ENCODE results near the gene EIF2S1. TPM values are rescaled to one million over a fixed set of nuclear protein-coding genes. Genes with fewer than 3 reads are reported as not detected.

The EIF2S1 gene
- total RNA-seq, 1 experiment from 2014 or later = 165 TPM

DNA sequence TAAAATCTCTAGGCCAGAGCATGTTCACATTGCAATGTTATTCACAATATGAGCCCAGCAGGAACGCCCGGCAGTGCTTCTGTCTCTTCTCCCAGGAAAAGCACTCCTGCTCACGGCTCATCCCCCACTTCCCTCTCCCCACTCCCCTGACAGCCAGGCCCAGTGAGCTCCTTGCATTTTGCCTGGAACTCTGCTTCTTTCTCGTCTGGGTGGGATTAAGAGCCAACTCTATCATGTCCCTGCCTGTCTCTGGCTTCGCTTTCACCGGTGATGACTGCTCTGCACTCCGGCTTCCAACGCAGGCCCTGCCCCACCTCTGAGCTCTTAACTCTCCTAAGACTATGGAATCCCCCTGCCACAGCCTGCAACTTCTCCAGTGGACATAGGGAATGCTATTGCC lies 49.3 kb downstream of the EIF2S1 start:
- no peak overlapping the region for H2AFZ ChIP-seq (ENCODE audit: low read length)
- no peak overlapping the region for H3T11ph ChIP-seq (ENCODE audit: low read length)
- H3K9ac ChIP-seq (ENCODE audit: extremely low read depth, insufficient read length, low read length) = no peak overlapping the region

More for the DNA sequence above, 49.3 kb downstream of the EIF2S1 start:
- Mint-ChIP-seq H3K9me3 (no peaks in the 10 kb centered on the region), H3K27ac (peak overlapping the region in 1 of 3 experiments; percentile 23; a peak in 1 of 7 replicates), H3K36me3 (ENCODE audit: insufficient read depth in 1 of 3, low read depth in 3 of 3) (no peaks in the 10 kb centered on the region), H3K4me1 (peaks cover 6 to 19% of the 10 kb centered on the region in 2 experiments), H3K27me3 (ENCODE audit: low read depth) (no peaks in the 10 kb centered on the region), H3K4me3 (no peak overlapping the region)
- Histone ChIP-seq H2BK12ac (ENCODE audit: insufficient read length, low read depth, low read length) (no peak overlapping the region), H2BK120ac (ENCODE audit: low read depth, low read length, poor library complexity, severe bottlenecking) (no peak overlapping the region), H3K4me1 (ENCODE audit: insufficient read depth, low read length) (no peaks in the 10 kb centered on the region), H3K23ac (ENCODE audit: insufficient read length, low read depth, low read length) (no peak overlapping the region), H3K14ac (ENCODE audit: insufficient read depth, low read length) (no peak overlapping the region), H3K9me3 (ENCODE audit: control insufficient read depth, low read depth, low read length) (no peaks in the 10 kb centered on the region), H3K4me2 (ENCODE audit: insufficient read depth, insufficient read length, low read length) (no peak overlapping the region), H3K27me3 (ENCODE audit: insufficient read depth, low read length) (no peaks in the 10 kb centered on the region; the same call in 1 of the 2 replicates), H3K56ac (ENCODE audit: insufficient read length, low read depth, low read length) (no peak overlapping the region), H2AK5ac (ENCODE audit: insufficient read length, low read length) (no peak overlapping the region), H4K8ac (replicated peaks; ENCODE audit: insufficient read length, low read depth, low read length) (no peak overlapping the region), H2BK5ac (ENCODE audit: insufficient read length, low read length) (no peak overlapping the region), H3K79me1 (ENCODE audit: insufficient read depth, low read depth, low read length, poor library complexity, severe bottlenecking) (no peaks in the 10 kb centered on the region), H3K23me2 (ENCODE audit: insufficient read length, low read depth, low read length, poor library complexity, severe bottlenecking) (no peaks in the 10 kb centered on the region), H3K79me2 (ENCODE audit: insufficient read depth, low read length) (no peaks in the 10 kb centered on the region), H3K18ac (ENCODE audit: insufficient read length, low read depth, low read length) (no peak overlapping the region), H4K20me1 (ENCODE audit: control insufficient read depth, insufficient read depth, insufficient read length) (no peaks in the 10 kb centered on the region), H2BK20ac (ENCODE audit: low read depth, low read length, poor library complexity, severe bottlenecking) (no peak overlapping the region), H3K4ac (ENCODE audit: low read depth, low read length) (no peak overlapping the region), H2BK15ac (ENCODE audit: low read depth, low read length) (no peak overlapping the region), H3K27ac (ENCODE audit: insufficient read length, low read depth, low read length) (no peak overlapping the region), H4K91ac (ENCODE audit: insufficient read length, low read depth, low read length) (no peak overlapping the region), H4K5ac (ENCODE audit: insufficient read length, low read depth, low read length) (no peak overlapping the region)
- TF ChIP-seq, protein P1, sequence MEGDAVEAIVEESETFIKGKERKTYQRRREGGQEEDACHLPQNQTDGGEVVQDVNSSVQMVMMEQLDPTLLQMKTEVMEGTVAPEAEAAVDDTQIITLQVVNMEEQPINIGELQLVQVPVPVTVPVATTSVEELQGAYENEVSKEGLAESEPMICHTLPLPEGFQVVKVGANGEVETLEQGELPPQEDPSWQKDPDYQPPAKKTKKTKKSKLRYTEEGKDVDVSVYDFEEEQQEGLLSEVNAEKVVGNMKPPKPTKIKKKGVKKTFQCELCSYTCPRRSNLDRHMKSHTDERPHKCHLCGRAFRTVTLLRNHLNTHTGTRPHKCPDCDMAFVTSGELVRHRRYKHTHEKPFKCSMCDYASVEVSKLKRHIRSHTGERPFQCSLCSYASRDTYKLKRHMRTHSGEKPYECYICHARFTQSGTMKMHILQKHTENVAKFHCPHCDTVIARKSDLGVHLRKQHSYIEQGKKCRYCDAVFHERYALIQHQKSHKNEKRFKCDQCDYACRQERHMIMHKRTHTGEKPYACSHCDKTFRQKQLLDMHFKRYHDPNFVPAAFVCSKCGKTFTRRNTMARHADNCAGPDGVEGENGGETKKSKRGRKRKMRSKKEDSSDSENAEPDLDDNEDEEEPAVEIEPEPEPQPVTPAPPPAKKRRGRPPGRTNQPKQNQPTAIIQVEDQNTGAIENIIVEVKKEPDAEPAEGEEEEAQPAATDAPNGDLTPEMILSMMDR (conservative IDR thresholded peaks at IDR 0.05) = no peak
- no peak for DNase-seq
- no CpG with 5 or more reads among the region's 8 CpGs for WGBS (ENCODE audit: extremely low coverage, insufficient read length, low lambda C conversion rate)
